GM18505 (cell line): ENCODE data around the gene FFAR2.
"Not testable (repeated sequence)": the region's sequence is repeated elsewhere in the genome, so short reads cannot be mapped to it uniquely, and the experiment has no call there.

Experiments
- ATAC-seq: cut with Tn5 transposase; IDR thresholded peaks from one replicate; pipeline ENCODE4 v1.9.1; 2021; ENCODE audit not compliant: unreplicated experiment
- POLR2A ChIP-seq: IDR thresholded peaks from 4 replicates; pipeline ENCODE4 v1.6.1; 2011; ENCODE audit warnings: borderline replicate concordance; ENCODE audit not compliant: insufficient read depth, insufficient read length; ENCODE audit errors: extremely low read depth

The FFAR2 gene

DNA sequence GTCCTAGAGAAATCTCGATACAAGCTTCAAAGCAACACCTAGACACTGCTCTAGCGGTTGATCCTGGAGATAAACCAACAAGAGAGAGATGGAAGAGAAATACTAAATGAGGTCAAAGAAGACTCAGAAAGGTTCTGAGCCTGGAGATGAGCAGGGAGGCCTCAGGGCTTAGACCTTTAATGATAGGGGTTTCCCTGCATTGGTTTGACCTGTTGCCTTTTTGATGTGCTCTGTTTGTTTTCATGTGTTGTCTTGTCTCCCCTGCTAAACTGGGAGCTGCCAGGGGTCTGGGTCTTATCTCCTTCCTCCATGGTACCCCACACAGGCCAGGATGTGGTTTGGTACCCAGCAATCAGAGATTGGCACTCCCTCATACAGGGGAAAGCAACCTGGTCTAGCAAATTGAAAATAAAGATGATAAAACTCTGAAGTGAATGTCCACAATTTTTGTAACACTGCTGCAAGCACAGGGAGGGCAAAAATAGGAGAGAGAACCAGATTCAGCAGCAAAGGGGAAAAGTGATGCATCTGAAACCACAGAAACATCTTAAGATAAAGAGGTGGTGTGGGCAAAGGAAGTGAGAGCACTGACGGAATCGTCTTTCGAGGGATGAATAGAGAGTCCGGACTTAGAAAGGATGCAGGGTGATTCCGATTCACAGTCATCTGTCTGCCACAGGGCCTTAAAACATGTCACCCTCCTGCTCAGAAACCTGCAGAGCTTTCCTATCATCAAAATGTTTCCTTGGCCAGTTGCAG, 3.5 kb downstream of the FFAR2 start:
- ATAC-seq: no peak
- TF ChIP-seq POLR2A: no peak

- ATAC-seq: no peak
- no peak for TF ChIP-seq POLR2A
Observed at GRCh38 chr19:35454663-35455062, 6.6 kb downstream of the FFAR2 start.

GRCh38 chr19:35455616-35456201, 7.7 kb downstream of the FFAR2 start:
- no peak for ATAC-seq
- TF ChIP-seq POLR2A: no peak

DNA sequence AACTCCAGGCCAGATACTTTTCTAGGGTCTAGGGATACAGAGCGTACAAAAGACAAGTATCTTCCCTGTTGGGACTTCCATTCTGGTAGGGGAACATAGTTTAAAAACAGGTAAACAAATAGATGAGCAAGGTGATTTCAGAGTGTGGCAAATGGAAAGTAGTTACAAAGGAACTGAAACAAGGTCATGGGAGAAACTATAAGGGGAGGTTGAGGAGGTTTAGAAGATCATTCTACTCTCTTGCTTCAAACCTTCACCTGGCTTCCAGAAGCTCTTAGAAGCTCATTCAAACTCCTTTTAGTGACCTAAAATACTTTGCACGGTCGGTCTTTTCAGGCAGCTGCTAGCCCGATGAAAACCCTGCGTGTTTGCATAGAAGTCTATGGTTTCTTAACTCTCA, 9.1 kb downstream of the FFAR2 start:
- peak; percentile 44 for TF ChIP-seq POLR2A

GRCh38 chr19:35458192-35458591, 10.1 kb downstream of the FFAR2 start:
- ATAC-seq: no peak
- TF ChIP-seq POLR2A: no peak

More for the DNA sequence above, 9.1 kb downstream of the FFAR2 start:
- no peak for ATAC-seq

DNA sequence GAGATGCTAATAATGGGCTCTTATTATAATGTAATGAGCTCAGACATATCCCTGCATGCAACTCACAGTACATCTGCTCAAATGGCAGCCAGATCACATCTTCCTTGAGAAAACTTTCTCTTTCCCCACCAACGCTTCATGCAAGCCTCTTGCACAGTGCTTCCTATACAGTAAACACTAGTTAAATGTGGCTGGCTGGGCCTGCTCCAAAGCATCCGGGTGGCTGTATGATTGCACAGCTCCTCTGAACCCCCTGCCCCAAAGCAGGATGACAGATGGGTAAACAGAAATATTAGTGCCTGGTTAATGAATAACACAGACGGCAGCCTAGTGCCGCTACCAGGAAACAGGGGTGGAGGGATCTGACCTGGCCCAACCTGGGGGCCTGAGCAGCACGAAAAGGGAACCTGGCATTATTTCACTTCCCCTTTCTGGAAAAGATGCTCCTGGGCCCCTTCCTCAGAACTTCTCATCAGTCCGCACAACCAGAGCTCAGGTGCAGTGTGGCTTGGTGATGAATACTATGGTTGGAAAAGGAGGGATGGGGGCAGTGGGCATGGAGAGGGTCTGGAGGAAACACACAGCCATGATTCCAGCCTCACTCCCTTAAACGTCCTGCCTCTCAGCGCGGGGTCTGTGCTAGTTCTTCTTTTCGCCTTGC, 10.8 kb downstream of the FFAR2 start:
- peak; percentile 38 for TF ChIP-seq POLR2A
- ATAC-seq: no peak

- no peak for TF ChIP-seq POLR2A
- no peak for ATAC-seq
Observed at GRCh38 chr19:35459414-35460082, 11.5 kb downstream of the FFAR2 start.

DNA sequence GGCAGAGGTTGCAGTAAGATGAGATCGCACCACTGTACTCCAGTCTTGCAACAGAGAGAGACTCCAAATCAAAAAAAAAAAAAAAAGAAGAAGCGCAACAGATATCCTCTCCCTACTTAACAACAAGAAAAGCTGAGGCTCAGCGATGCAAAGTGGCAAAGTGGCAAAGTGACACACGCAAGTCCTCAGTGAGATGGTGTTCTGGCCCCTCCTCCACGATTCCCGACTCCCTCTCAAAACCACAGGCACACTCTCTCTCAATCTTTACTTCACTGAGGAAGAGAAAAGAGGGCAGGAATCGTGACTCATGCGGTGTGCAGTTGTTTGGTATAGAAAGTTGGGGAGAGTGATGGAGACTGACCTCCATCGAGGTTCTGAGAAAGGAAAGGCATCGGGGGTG, 12.6 kb downstream of the FFAR2 start:
- TF ChIP-seq POLR2A: no peak
- ATAC-seq: no peak

DNA sequence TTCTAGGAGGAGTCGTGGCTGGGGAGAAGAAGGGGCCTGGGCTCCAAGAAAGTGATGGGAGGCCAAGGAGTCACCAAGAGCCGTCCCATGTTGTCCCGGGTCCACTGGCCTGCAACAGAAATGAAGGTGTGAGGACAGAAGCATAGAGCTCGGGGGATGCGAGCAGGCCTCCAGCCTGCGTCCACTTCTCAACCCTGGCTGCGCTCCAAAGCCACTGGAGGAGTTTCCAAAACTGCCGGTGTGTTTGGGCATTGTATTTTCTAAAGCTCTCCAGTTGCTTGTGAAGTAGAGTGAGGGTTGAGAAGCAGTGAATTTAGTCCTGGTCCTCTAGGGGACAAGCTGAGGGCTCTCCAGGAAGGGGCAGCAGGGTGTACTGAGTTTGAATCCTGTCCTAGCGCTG, 13.0 kb downstream of the FFAR2 start:
- no peak for TF ChIP-seq POLR2A
- ATAC-seq: no peak

DNA sequence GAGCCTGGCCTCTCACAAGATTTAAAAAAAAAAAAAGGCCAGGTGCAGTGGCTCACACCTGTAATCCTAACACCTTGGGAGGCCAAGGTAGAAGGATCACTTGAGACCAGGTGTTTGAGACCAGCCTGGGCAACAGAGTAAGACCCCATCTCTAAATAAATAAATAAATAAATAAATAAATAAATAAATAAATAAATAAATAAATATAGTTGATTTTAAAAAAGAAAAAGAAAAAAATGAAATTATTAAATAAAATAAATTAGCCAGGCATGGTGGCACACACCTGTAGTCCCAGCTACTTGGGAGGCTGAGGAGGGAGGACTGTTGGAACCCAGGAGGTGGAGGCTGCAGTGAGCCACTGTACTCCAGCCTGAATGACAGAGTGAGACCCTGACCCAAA, 13.7 kb downstream of the FFAR2 start:
- not testable (repeated sequence) for ATAC-seq

DNA sequence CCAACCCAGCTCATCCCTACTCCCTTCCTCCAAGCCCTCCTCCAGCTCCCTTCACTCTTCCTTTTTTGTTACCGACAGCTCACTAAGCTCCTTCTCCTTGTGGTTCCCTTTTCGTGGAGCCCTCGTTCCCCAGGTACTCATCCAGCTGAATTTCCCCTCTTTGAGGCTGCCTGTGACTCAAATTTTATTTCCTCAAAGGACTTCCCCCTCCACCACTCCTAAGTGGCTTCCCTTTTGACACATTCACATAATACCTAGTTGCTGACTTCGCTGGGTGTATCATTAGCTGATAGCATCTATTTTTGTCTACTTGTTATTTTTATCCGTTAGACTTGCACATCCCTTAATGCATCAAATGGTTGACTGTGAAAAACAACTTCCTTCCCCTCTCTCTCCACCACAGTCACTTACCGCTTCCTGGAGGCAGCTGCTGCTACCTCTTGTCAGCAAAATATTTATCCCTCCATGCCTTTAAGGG, 14.5 kb downstream of the FFAR2 start:
- peak; percentile 60 for ATAC-seq
- TF ChIP-seq POLR2A: no peak

DNA sequence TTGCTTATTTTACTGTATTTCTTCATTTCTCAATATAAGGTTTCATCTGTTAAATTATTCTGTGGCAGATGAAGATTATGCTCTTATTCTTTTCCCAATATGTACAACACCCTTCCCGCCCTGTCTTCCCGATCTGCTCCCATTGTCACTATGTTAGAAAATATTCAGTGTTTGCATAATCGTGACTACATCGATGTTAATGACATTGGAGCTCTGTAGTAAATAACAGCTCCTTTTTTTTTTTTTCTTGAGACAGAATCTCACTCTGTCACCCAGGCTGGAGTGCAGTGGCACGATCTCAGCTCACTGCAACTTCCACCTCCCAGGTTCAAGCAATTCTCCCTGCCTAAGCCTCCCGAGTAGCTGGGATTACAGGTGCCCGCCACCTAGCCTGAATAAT, 14.9 kb downstream of the FFAR2 start:
- peak; percentile 5 for ATAC-seq

GRCh38 chr19:35466259-35466658, 18.2 kb downstream of the FFAR2 start:
- no peak for TF ChIP-seq POLR2A
- ATAC-seq: no peak

DNA sequence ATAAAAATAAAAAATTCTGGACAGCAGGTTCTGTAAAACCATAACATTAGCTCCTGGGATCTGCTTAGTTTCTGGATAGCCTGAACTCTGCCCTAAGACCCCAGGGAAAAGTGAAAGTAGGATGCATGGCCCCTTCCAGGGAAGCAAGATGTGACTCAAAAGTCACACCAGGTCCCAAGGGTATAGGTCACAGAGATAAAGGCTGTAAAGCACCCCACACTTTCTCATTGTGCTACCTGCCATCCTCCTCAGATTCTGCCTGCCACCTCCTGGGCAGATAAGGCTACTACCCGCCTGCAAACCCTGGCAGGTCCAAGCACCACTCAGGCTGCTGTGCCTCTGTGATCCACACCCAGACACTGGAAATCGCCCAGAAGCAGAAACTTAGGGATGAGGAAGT, 20.6 kb downstream of the FFAR2 start:
- peak; percentile 55 for ATAC-seq

More for the DNA sequence above, 20.6 kb downstream of the FFAR2 start:
- no peak for TF ChIP-seq POLR2A
